Sigmoid colon (tissue), 4 donors: ENCODE results near the gene DLK2.

Experiments
- EP300 ChIP-seq, 4 donors: sonication (generic); formaldehyde crosslinking; IDR thresholded peaks; one replicate each; pipeline ENCODE4 v1.6.1; 2017; ENCODE audit warnings: antibody characterized with exemption in 4 of 4
- TF ChIP-seq, protein P1 (sequence below), 4 experiments: fragments of 450-650 bp in 3 of 4; fragments of 200-600 bp in 1 of 4; IDR thresholded peaks; one replicate each; pipeline ENCODE4 v1.5.1; 2016 to 2019; ENCODE audit warnings: antibody characterized with exemption in 4 of 4, mild to moderate bottlenecking in 3 of 4, moderate library complexity in 2 of 4

DNA sequence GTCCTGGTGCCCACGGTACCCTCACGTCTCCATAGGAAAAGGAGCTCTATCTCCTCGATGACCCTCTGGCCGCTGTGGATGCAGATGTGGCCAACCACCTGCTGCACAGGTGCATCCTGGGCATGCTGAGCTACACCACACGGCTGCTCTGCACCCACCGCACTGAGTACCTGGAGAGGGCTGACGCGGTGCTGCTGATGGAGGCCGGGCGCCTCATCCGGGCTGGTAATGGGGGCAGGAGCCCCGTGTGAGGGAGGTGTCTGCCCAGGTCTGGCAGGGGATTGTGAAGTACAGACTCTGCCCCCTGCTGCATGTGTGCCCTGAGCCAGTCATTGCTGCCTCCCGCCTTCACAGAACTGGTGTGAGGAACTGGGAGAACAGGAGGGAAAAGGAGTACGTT is 12.4 kb downstream of the DLK2 start:
- TF ChIP-seq, protein P1, sequence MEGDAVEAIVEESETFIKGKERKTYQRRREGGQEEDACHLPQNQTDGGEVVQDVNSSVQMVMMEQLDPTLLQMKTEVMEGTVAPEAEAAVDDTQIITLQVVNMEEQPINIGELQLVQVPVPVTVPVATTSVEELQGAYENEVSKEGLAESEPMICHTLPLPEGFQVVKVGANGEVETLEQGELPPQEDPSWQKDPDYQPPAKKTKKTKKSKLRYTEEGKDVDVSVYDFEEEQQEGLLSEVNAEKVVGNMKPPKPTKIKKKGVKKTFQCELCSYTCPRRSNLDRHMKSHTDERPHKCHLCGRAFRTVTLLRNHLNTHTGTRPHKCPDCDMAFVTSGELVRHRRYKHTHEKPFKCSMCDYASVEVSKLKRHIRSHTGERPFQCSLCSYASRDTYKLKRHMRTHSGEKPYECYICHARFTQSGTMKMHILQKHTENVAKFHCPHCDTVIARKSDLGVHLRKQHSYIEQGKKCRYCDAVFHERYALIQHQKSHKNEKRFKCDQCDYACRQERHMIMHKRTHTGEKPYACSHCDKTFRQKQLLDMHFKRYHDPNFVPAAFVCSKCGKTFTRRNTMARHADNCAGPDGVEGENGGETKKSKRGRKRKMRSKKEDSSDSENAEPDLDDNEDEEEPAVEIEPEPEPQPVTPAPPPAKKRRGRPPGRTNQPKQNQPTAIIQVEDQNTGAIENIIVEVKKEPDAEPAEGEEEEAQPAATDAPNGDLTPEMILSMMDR (IDR thresholded peaks at IDR 0.05) = no peak
- no peak for TF ChIP-seq EP300 (IDR thresholded peaks at IDR 0.05)
